ENCODE results near the gene NUFIP1. TPM values are rescaled to one million over a fixed set of nuclear protein-coding genes. Genes with fewer than 3 reads are reported as not detected.

NUFIP1 gene
- total RNA-seq, 4 donors from 2014 or later, result 2.7 to 4.4 (median 3.7) TPM

GRCh38 chr13:45004096-45004495, 14.8 kb upstream of the NUFIP1 start:
- no peaks in the 10 kb centered on the region for H3K9me3 ChIP-seq
- H3K27ac ChIP-seq, result peak overlapping the region in 1 of 4 donors; percentile 12
- peaks cover 0 to 4% (median 0%) of the 10 kb centered on the region in 4 donors for H3K4me1 ChIP-seq
- no peak overlapping the region for H3K4me3 ChIP-seq
- TF ChIP-seq CTCF (IDR thresholded peaks at IDR 0.05) (no peak), POLR2A (IDR thresholded peaks at IDR 0.05) (no peak), EP300 (IDR thresholded peaks at IDR 0.05) (no peak)
- DNase-seq (ENCODE audit: low spot score in 2 of 2), result no peak
- 50 to 51% methylated on average over 2 of the region's 2 CpGs for WGBS, 2 donors
- H3K36me3 ChIP-seq, result peaks cover 0 to 76% (median 5%) of the 10 kb centered on the region in 3 donors
- no peaks in the 10 kb centered on the region for H3K27me3 ChIP-seq

- H3K27ac ChIP-seq, result no peak overlapping the region
- no peak overlapping the region for H3K4me3 ChIP-seq
- no peaks in the 10 kb centered on the region for H3K9me3 ChIP-seq
- no peaks in the 10 kb centered on the region for H3K27me3 ChIP-seq
- TF ChIP-seq CTCF (IDR thresholded peaks at IDR 0.05), result no peak
- no peak for TF ChIP-seq EP300 (IDR thresholded peaks at IDR 0.05)
- no peak for TF ChIP-seq POLR2A (IDR thresholded peaks at IDR 0.05)
- peaks cover 0 to 71% (median 5%) of the 10 kb centered on the region in 3 donors for H3K36me3 ChIP-seq
- DNase-seq (ENCODE audit: low spot score in 2 of 2), result no peak
- peaks cover 0 to 4% (median 0%) of the 10 kb centered on the region in 4 donors for H3K4me1 ChIP-seq
These were observed 14.1 kb upstream of the NUFIP1 start for GRCh38 chr13:45003417-45003816.

- Histone ChIP-seq H3K4me3 (peak overlapping the region; percentile 77 to 93 (median 84)), H3K9me3 (no peaks in the 10 kb centered on the region), H3K27me3 (no peaks in the 10 kb centered on the region), H3K4me1 (peaks cover 0 to 55% (median 20%) of the 10 kb centered on the region in 4 donors), H3K36me3 (peaks cover 0 to 15% (median 4%) of the 10 kb centered on the region in 3 donors), H3K27ac (peak overlapping the region; percentile 72 to 88 (median 87))
- TF ChIP-seq CTCF (IDR thresholded peaks at IDR 0.05) (no peak), POLR2A (IDR thresholded peaks at IDR 0.05) (no peak), EP300 (IDR thresholded peaks at IDR 0.05) (no peak)
- no peak for DNase-seq (ENCODE audit: low spot score in 2 of 2)
- 5 to 6% methylated on average over 10 of the region's 10 CpGs for WGBS, 2 donors
These were observed 670 bp upstream of the NUFIP1 start for GRCh38 chr13:44989941-44990340.

DNA sequence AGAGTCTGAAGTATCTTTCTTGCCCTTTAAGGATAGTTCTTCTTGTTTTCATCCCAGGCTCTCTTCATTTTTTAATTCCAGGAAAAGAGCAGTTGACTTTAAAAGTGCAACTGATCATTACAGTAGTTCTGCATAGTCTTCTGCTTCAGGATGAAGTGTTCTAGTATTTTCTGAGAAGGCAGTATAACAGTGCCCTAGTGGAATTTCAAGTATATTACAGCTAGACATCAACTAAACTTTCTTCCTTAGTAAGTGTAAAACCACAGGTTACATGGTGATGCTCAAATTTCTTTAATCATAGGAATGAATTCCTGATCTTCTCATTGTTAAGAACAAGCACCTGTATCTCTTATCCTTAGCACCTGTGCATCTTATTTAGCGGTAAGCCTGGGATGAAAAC, 10.9 kb downstream of the NUFIP1 start:
- Histone ChIP-seq H3K27ac (no peak overlapping the region), H3K36me3 (peaks cover 0 to 65% (median 0%) of the 10 kb centered on the region in 3 donors), H3K4me1 (peaks cover 0 to 10% (median 1%) of the 10 kb centered on the region in 4 donors), H3K9me3 (no peaks in the 10 kb centered on the region), H3K27me3 (no peaks in the 10 kb centered on the region), H3K4me3 (no peak overlapping the region)
- no peak for DNase-seq (ENCODE audit: low spot score in 2 of 2)
- WGBS, 2 donors, result 96 to 97% methylated on average over 1 of the region's 1 CpG
- TF ChIP-seq CTCF (IDR thresholded peaks at IDR 0.05), result no peak
- no peak for TF ChIP-seq EP300 (IDR thresholded peaks at IDR 0.05)
- TF ChIP-seq POLR2A (IDR thresholded peaks at IDR 0.05), result no peak

- no peak for DNase-seq (ENCODE audit: low spot score in 2 of 2)
- H3K27me3 ChIP-seq, result no peaks in the 10 kb centered on the region
- WGBS, 2 donors, result 40 to 54% methylated on average over 1 of the region's 1 CpG
- H3K4me3 ChIP-seq, result no peak overlapping the region
- peaks cover 0 to 18% (median 3%) of the 10 kb centered on the region in 4 donors for H3K4me1 ChIP-seq
- H3K9me3 ChIP-seq, result no peaks in the 10 kb centered on the region
- no peak overlapping the region for H3K27ac ChIP-seq
- H3K36me3 ChIP-seq, result peaks cover 0 to 65% (median 0%) of the 10 kb centered on the region in 3 donors
- TF ChIP-seq EP300 (IDR thresholded peaks at IDR 0.05) (no peak), CTCF (IDR thresholded peaks at IDR 0.05) (no peak), POLR2A (IDR thresholded peaks at IDR 0.05) (no peak)
These were observed 12.2 kb downstream of the NUFIP1 start for GRCh38 chr13:44976949-44977583.
